HG02981 (cell line): ENCODE data around the gene BANK1.

Experiments used
- ATAC-seq: cut with Tn5 transposase; IDR thresholded peaks from one replicate; pipeline ENCODE4 v1.9.1; 2021; ENCODE audit warnings: mild to moderate bottlenecking, moderate library complexity; ENCODE audit not compliant: unreplicated experiment

BANK1 gene

DNA sequence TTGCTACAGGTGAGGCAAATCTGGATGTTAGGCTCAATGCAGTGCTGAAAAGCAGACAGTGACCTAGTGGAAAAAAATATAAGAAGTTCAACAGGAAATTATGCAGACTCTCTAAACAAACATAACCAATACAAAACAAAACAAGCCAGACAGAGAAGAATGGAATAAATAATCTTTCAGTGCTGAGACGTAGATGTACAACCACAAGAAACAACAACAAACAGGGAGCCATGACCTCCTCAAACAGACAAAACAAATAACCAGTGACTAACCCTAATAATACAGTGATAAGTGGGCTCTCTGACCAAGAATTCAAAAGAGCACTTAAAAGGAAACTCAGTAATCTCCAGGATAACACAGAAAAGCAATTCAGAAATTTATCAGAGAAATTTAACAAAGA is 315.5 kb downstream of the BANK1 start:
- no peak for ATAC-seq

DNA sequence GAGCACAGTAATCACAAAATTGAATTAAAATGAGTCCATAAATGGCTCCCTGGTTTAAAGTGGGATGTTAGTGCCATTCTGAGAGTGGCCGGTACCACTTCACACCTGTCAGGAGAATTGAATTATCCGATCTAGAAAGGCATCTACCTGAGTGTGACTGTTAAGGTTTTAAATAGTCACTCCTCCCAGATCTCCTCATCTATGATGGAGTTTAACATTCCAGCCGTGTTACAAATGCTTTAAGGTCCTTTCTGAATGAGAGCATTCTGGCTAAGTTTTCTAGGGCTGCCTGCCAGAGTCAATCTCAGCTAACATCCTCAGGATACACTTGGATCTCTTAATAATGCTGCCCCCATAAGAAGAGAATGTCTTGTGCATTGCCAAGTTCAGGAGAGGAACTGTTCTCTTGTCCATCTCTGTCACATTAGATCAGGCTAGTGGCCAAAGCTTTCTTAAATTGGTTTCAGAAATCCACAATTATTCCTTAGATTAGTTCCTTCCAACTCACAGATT is 323.6 kb downstream of the BANK1 start:
- no peak for ATAC-seq

DNA sequence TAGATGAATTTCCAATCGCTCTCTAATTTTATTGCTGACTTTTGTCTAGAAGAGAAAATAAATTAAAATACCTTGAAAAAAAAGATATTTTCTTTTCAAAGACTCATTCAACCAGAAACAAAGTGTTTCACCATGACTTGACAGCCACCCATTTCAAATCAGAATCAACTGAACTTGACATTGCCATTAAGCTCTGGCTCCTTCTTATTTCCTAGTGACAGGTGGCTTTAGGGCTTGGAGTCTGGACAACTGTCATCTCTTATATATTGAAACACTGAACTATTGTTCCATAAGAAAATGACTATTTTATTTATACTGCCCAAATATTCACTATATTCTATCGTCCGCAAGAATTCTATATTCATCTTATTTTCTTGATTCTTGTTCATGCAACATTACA is 325.6 kb downstream of the BANK1 start:
- no peak for ATAC-seq

DNA sequence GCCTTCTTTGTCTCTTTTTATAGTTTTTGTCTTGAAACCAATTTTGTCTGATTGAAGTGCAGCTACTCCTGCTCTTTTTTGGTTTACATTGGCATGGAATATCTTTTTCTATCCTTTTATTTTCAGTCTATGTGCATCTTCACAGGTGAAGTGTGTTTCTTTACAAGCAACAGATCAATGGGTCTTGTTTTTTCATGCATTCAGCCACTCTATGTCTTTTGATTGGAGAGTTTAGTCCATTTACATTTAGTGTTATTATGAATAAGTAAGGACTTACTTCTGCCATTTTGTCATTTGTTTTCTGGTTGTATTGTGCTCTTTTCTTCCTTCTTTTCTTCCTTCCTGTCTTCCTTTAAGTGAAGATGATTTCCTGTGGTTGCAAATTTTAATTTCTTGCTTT is 330.3 kb downstream of the BANK1 start:
- no peak for ATAC-seq
